Hepatocyte (in vitro differentiated cells): Measurements from ENCODE around the gene PPP1R27. TPM values are rescaled to one million over a fixed set of nuclear protein-coding genes. Genes with fewer than 3 reads are reported as not detected.

ENCODE experiments used
- DNase-seq: peaks from one replicate; pipeline ENCODE4 v3.0.0-alpha.2; 2016; ENCODE audit warnings: low spot score
- H2AFZ ChIP-seq: fragments of 200-600 bp; sonication (generic); 2 replicates; pipeline ENCODE4 v1.6.0; 2016; ENCODE audit warnings: antibody characterized with exemption, mild to moderate bottlenecking
- H3K27ac ChIP-seq: fragments of 200-600 bp; sonication (generic); 2 replicates; pipeline ENCODE4 v1.5.1; 2016; ENCODE audit warnings: mild to moderate bottlenecking
- H3K27me3 ChIP-seq: fragments of 200-600 bp; sonication (generic); 2 replicates; pipeline ENCODE4 v1.6.1; 2016
- H3K36me3 ChIP-seq: fragments of 200-600 bp; sonication (generic); replicated peaks from 2 replicates; pipeline ENCODE4 v1.5.1; 2016; ENCODE audit warnings: low read depth; ENCODE audit not compliant: insufficient read depth
- H3K4me1 ChIP-seq: fragments of 200-600 bp; sonication (generic); 2 replicates; pipeline ENCODE4 v1.5.1; 2016; ENCODE audit warnings: mild to moderate bottlenecking, moderate library complexity; ENCODE audit not compliant: insufficient read depth
- H3K4me2 ChIP-seq: fragments of 200-600 bp; sonication (generic); 2 replicates; pipeline ENCODE4 v1.6.0; 2016
- H3K4me3 ChIP-seq: fragments of 200-600 bp; sonication (generic); 2 replicates; pipeline ENCODE4 v1.5.1; 2016; ENCODE audit warnings: mild to moderate bottlenecking
- H3K79me2 ChIP-seq: fragments of 200-600 bp; sonication (generic); 2 replicates; pipeline ENCODE4 v1.6.0; 2017; ENCODE audit warnings: mild to moderate bottlenecking
- H3K9me2 ChIP-seq: fragments of 200-600 bp; sonication (generic); replicated peaks from 2 replicates; pipeline ENCODE4 v1.6.0; 2017; ENCODE audit warnings: mild to moderate bottlenecking; ENCODE audit not compliant: insufficient read depth
- H3K9me3 ChIP-seq: fragments of 200-600 bp; sonication (generic); 2 replicates; pipeline ENCODE4 v1.5.1; 2016; ENCODE audit warnings: low read depth, mild to moderate bottlenecking
- H4K20me1 ChIP-seq: fragments of 200-600 bp; sonication (generic); 2 replicates; pipeline ENCODE4 v1.6.0; 2016; ENCODE audit warnings: mild to moderate bottlenecking; ENCODE audit not compliant: insufficient read depth, poor library complexity, severe bottlenecking
- EZH2 ChIP-seq: fragments of 200-600 bp; sonication (generic); IDR thresholded peaks from 2 replicates; pipeline ENCODE4 v1.6.1; 2016; ENCODE audit warnings: antibody characterized with exemption, mild to moderate bottlenecking, borderline replicate concordance
- EZH2phosphoT487 ChIP-seq: fragments of 200-600 bp; sonication (generic); IDR thresholded peaks from one replicate; pipeline ENCODE4 v1.6.1; 2018; ENCODE audit warnings: antibody characterized with exemption, mild to moderate bottlenecking, low read depth, moderate library complexity; ENCODE audit not compliant: unreplicated experiment, severe bottlenecking
- WGBS: methylation state at CpG from one replicate; pipeline ENCODE4 v1.1.6; 2016; ENCODE audit warnings: low lambda C conversion rate; ENCODE audit errors: missing lambda C conversion rate; 5-methylcytosine and 5-hydroxymethylcytosine counted together
- polyA plus RNA-seq: library from polyadenylated mRNA; unstranded; fragments of >200 nt; fragmentation: Nextera tagmentation; extraction: Ambion mirVana; gene quantifications from 2 replicates; pipeline ENCODE4 v1.2.1, GENCODE V29; 2016
- total RNA-seq: library from RNA; depleted of rRNA; stranded (reverse); fragments of >200 nt; gene quantifications from 2 replicates; pipeline ENCODE4 v1.2.3, GENCODE V29; 2014
- TF ChIP-seq, protein P1 (sequence below): fragments of 200-600 bp; sonication (generic); IDR thresholded peaks from 2 replicates; pipeline ENCODE4 v1.5.1; 2016; ENCODE audit warnings: antibody characterized with exemption, mild to moderate bottlenecking; ENCODE audit not compliant: poor library complexity

PPP1R27 gene
- total and polyA plus RNA-seq, 2 experiments from 2014 or later, result 0.56 TPM; not detected in 1

DNA sequence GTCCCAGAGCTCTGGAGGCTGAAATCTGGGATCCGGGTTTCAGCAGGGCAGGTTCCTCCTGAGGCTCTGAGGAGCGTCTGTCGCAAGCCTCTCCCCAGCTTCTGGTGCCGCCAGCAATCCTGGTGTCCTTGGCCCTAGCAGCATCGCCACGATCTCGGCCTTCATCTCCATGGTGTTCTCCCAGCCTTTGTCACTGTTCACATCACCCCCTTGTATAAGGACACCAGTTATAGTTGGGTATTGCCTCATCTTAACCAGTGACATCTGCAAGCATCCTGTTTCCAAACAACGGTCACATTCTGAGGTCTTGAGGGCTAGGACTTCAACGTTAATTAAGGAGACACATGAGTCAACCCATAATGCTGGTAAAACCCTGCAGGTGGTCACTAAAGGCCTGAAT, 2.8 kb upstream of the PPP1R27 start:
- no peaks in the 10 kb centered on the region for H3K9me2 ChIP-seq
- no peaks in the 10 kb centered on the region for H3K27me3 ChIP-seq
- no peak overlapping the region for H2AFZ ChIP-seq
- H3K36me3 ChIP-seq, result no peaks in the 10 kb centered on the region
- H3K27ac ChIP-seq, result no peak overlapping the region
- WGBS, result 89% methylated on average over 9 of the region's 9 CpGs
- H3K4me2 ChIP-seq, result no peak overlapping the region
- no peak overlapping the region for H3K4me3 ChIP-seq
- no peak for DNase-seq
- TF ChIP-seq, protein P1, sequence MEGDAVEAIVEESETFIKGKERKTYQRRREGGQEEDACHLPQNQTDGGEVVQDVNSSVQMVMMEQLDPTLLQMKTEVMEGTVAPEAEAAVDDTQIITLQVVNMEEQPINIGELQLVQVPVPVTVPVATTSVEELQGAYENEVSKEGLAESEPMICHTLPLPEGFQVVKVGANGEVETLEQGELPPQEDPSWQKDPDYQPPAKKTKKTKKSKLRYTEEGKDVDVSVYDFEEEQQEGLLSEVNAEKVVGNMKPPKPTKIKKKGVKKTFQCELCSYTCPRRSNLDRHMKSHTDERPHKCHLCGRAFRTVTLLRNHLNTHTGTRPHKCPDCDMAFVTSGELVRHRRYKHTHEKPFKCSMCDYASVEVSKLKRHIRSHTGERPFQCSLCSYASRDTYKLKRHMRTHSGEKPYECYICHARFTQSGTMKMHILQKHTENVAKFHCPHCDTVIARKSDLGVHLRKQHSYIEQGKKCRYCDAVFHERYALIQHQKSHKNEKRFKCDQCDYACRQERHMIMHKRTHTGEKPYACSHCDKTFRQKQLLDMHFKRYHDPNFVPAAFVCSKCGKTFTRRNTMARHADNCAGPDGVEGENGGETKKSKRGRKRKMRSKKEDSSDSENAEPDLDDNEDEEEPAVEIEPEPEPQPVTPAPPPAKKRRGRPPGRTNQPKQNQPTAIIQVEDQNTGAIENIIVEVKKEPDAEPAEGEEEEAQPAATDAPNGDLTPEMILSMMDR, result no peak
- TF ChIP-seq EZH2phosphoT487, result no peak
- no peak for TF ChIP-seq EZH2
- H3K4me1 ChIP-seq, result peaks cover 10% of the 10 kb centered on the region
- H3K9me3 ChIP-seq, result no peaks in the 10 kb centered on the region
- peaks cover 6% of the 10 kb centered on the region for H3K79me2 ChIP-seq
- no peaks in the 10 kb centered on the region for H4K20me1 ChIP-seq

DNA sequence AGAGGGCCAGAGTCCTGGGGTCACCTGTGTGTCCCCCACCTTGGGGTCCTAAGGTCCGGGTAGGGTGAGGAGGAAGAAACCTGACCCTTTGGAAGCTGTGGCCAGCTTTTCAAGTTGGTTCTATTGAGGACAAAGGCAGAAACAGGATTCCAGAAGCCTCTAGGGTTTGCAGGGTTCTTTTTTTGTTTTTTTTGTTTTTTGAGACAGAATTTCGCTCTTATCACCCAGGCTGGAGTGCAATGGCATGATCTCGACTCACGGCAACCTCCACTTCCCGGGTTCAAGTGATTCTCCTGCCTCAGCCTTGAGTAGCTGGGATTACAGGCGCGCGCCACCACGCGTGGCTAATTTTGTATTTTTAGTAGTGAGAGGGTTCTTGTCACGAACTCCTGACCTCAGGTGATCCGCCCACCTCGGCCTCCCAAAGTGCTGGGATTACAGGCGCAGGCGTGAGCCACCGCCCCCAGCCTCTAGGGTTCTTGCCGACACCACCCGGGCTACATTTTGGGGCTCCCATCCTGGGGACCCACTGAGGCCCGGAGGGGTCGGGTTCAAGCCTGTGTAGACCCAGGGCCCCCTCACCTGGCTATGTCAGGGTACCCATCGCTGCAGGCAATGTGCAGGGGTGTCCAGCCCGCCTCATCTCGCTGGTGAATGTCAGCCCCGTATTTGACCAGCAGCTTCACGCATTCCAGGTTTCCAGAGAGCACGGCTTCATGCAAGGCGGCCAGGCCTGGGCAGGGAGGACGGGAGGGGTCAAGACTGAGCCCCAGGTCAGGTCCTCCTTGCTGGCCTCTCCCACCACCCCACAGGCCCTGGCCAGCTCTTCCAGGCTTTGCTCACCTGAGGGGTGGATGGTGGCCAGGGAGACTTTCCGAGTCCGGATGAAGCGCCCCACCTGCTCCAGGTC, 674 bp downstream of the PPP1R27 start:
- Histone ChIP-seq H3K79me2 (peaks cover 38% of the 10 kb centered on the region), H3K9me3 (no peaks in the 10 kb centered on the region)
- WGBS, result 86% methylated on average over 30 of the region's 31 CpGs

DNA sequence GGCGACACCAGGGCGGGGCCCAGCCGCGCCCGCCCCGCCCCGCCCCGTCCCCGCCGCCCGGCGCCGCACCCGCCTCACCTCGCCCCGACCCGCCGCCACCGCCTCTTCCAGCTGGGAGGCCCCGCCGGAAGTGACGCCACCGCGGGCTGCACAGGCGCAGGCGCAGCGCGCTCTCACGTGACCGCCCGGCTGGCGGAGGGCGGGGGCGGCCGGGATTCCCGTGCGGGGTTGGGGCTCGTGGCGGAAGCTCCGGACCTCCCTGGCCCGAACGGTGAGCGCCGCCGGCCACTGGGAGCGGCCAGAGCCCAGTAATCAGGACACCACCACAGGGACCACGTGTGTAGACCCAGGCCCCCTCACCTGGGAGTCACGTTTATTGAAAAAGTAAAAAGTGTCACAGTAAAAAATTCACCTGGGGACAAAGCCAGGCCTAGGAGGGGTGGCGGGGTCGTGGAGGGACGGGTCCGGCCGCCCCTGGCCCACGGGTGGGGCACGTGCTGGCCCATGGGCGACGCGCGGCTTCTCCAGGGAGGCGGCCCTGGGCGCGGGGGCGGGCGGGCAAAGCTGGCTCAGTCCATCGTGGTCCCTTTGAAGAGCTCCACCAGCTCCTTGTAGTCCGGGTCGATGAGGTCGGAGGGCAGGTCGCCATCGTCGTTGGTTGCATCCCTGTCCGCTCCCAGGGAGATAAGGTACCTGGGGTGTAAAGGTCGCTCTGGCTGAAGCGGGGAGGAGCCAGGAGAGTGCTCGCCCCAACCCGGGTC, 1.5 kb downstream of the PPP1R27 start, which contains the start of gene MCRIP1:
MCRIP1 (minus strand) TSS at position 132 of the 761 bp plus-strand sequence. CDS start 8,785 bp downstream, outside the sequence.
- peak within 1 kb of the TSS; percentile 40 for H2AFZ ChIP-seq
- H3K4me1 ChIP-seq, result peaks cover 21% of the 10 kb centered on the region
- peak; percentile 98 for DNase-seq
- H3K9me3 ChIP-seq, result no peaks in the 10 kb centered on the region
- peak within 1 kb of the TSS; percentile 97 for H3K4me2 ChIP-seq
- 2% methylated on average over 49 of the region's 76 CpGs for WGBS
- H3K36me3 ChIP-seq, result no peaks in the 10 kb centered on the region
- no peaks in the 10 kb centered on the region for H3K9me2 ChIP-seq
- H3K27ac ChIP-seq, result peak within 1 kb of the TSS; percentile 96
- peak within 1 kb of the TSS; percentile 98 for H3K4me3 ChIP-seq
- H4K20me1 ChIP-seq, result no peaks in the 10 kb centered on the region
- no peaks in the 10 kb centered on the region for H3K27me3 ChIP-seq
- TF ChIP-seq EZH2 (no peak), EZH2phosphoT487 (no peak)
- TF ChIP-seq, protein P1, result no peak
- peaks cover 46% of the 10 kb centered on the region for H3K79me2 ChIP-seq

More for the DNA sequence above, 674 bp downstream of the PPP1R27 start:
- TF ChIP-seq EZH2, result no peak
- no peak for TF ChIP-seq EZH2phosphoT487
- TF ChIP-seq, protein P1, result no peak
- Histone ChIP-seq H2AFZ (peak overlapping the region; percentile 32), H3K4me1 (peaks cover 21% of the 10 kb centered on the region), H3K36me3 (no peaks in the 10 kb centered on the region), H4K20me1 (no peaks in the 10 kb centered on the region), H3K27ac (peak overlapping the region; percentile 96), H3K4me3 (peak overlapping the region; percentile 50), H3K4me2 (peak overlapping the region; percentile 97), H3K9me2 (no peaks in the 10 kb centered on the region), H3K27me3 (no peaks in the 10 kb centered on the region)
- DNase-seq, result no peak
